Vagina (tissue), 2 donors: ENCODE data around the gene PRKAR2B.
"Not testable (repeated sequence)": the region's sequence is repeated elsewhere in the genome, so short reads cannot be mapped to it uniquely, and the experiment has no call there.

Experiments used
- CTCF ChIP-seq, 3 experiments: fragments of 450-650 bp in 2 of 3; fragments of 200-600 bp in 1 of 3; sonication (generic) in 1 of 3; IDR thresholded peaks; one replicate each; pipeline ENCODE4 v1.5.1; 2017 to 2019; ENCODE audit warnings: antibody characterized with exemption in 3 of 3, mild to moderate bottlenecking in 2 of 3, moderate library complexity in 2 of 3
- POLR2A ChIP-seq, 2 donors: fragments of 450-650 bp; IDR thresholded peaks; one replicate each; pipeline ENCODE4 v1.6.1; 2017; ENCODE audit warnings: antibody characterized with exemption in 2 of 2, mild to moderate bottlenecking in 2 of 2, moderate library complexity in 2 of 2
- POLR2AphosphoS5 ChIP-seq, 2 donors: sonication (generic); formaldehyde crosslinking; IDR thresholded peaks; one replicate each; pipeline ENCODE4 v1.9.0; 2017; ENCODE audit warnings: antibody characterized with exemption in 2 of 2, mild to moderate bottlenecking in 2 of 2, low read depth in 1 of 2; ENCODE audit not compliant: insufficient read depth in 1 of 2

- TF ChIP-seq CTCF (IDR thresholded peaks at IDR 0.05); POLR2AphosphoS5 (IDR thresholded peaks at IDR 0.05; ENCODE audit: insufficient read depth in 1 of 2, low read depth in 1 of 2); POLR2A (IDR thresholded peaks at IDR 0.05): not testable (repeated sequence)
Measured at GRCh38 chr7:107143875-107144274, 99.4 kb downstream of the PRKAR2B start.
